SK-N-MC (cell line): ENCODE data around the gene UBXN4.

ENCODE experiments used
- DNase-seq: peaks from one replicate; pipeline ENCODE4 v3.0.0-alpha.2; 2011; ENCODE audit warnings: low read depth, low spot score
- H3K27ac ChIP-seq: fragments of 200-600 bp; sonication (generic); 2 replicates; pipeline ENCODE4 v1.5.1; 2016; ENCODE audit warnings: mixed run types
- H3K36me3 ChIP-seq: fragments of 200-600 bp; sonication (generic); 2 replicates; pipeline ENCODE4 v1.6.1; 2017; ENCODE audit warnings: antibody characterized with exemption, low read length, mixed read lengths; ENCODE audit not compliant: insufficient read depth
- H3K4me3 ChIP-seq: fragments of 200-600 bp; sonication (generic); 2 replicates; pipeline ENCODE4 v1.5.1; 2016
- H3K9ac ChIP-seq: fragments of 200-600 bp; sonication (generic); 2 replicates; pipeline ENCODE4 v1.8.0; 2017; ENCODE audit warnings: mixed run types, mixed read lengths; ENCODE audit not compliant: insufficient read length
- H3K9me3 ChIP-seq: fragments of 200-600 bp; sonication (generic); 2 replicates; pipeline ENCODE4 v1.6.1; 2017; ENCODE audit warnings: low read depth, mild to moderate bottlenecking, antibody characterized with exemption, low read length, moderate library complexity, mixed read lengths
- EZH2 ChIP-seq: fragments of 200-600 bp; sonication (generic); IDR thresholded peaks from one replicate; pipeline ENCODE4 v1.6.1; 2017; ENCODE audit warnings: antibody characterized with exemption
- FOXP2 ChIP-seq: optimal IDR thresholded peaks from 2 replicates; pipeline ENCODE3; 2011; ENCODE audit warnings: mild to moderate bottlenecking, moderate library complexity; ENCODE audit not compliant: insufficient read depth; ENCODE audit errors: extremely low read length, control extremely low read depth
- POLR2AphosphoS5 ChIP-seq: IDR thresholded peaks from 2 replicates; pipeline ENCODE4 v1.6.1; 2012; ENCODE audit warnings: mild to moderate bottlenecking, low read depth, low read length, borderline replicate concordance

The UBXN4 gene

GRCh38 chr2:135812907-135813511 lies 71.4 kb downstream of the UBXN4 start:
- no peak overlapping the region for H3K9ac ChIP-seq
- no peaks in the 10 kb centered on the region for H3K9me3 ChIP-seq
- no peak for DNase-seq
- H3K36me3 ChIP-seq = no peaks in the 10 kb centered on the region; the same call in 1 of the 2 replicates
- TF ChIP-seq POLR2AphosphoS5 (no peak), EZH2 (no peak), FOXP2 (no peak)
- no peak overlapping the region for H3K27ac ChIP-seq
- H3K4me3 ChIP-seq = no peak overlapping the region

GRCh38 chr2:135815269-135815668 lies 73.6 kb downstream of the UBXN4 start:
- DNase-seq = no peak
- no peak overlapping the region for H3K27ac ChIP-seq
- TF ChIP-seq POLR2AphosphoS5 (no peak), EZH2 (no peak), FOXP2 (no peak)
- no peaks in the 10 kb centered on the region for H3K9me3 ChIP-seq
- no peak overlapping the region for H3K9ac ChIP-seq
- H3K4me3 ChIP-seq = no peak overlapping the region
- H3K36me3 ChIP-seq = no peaks in the 10 kb centered on the region; the same call in 1 of the 2 replicates

DNA sequence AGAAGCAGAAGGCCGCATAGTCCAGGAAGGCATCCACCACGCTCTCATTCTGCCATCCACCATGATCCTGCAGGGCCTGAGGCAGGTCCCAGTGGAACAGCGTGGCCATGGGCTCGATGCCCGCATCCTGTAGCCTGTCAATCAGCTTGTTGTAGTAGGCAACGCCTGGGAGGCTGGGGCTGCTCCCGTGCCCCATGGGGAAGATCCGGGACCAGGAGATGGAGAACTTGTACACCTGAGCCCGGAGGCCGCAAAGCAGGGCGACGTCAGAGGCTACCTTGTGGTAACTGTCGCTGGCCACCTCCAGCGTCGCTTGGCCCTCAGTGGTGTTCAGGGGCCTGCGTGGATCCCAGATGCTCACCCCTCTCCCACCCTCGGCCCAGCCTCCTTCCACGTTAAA lies 75.8 kb downstream of the UBXN4 start:
- Histone ChIP-seq H3K9ac (no peak overlapping the region), H3K36me3 (no peaks in the 10 kb centered on the region; the same call in 1 of the 2 replicates), H3K27ac (no peak overlapping the region), H3K9me3 (no peaks in the 10 kb centered on the region), H3K4me3 (no peak overlapping the region)
- no peak for DNase-seq
- TF ChIP-seq POLR2AphosphoS5 (no peak), FOXP2 (no peak), EZH2 (no peak)

DNA sequence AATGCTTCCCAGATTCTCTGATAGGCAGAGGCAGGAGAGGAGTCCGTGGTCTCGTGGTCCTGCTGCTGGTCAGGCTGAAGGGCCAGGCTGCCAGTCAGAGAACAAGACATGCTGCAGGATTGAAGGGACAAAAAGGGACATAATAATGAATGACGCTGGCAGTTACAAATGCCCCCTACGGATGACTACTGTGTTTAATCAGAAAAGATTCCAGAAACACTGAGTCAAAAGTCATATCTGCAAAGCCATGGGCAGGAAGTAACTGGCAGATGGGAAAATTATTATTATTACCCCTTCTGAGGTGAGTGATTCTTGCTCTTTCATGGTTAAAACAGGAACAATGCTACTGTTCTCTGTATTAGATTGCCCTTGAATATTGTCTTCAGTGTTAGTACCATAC lies 76.3 kb downstream of the UBXN4 start:
- TF ChIP-seq FOXP2 (no peak), EZH2 (no peak), POLR2AphosphoS5 (no peak)

DNA sequence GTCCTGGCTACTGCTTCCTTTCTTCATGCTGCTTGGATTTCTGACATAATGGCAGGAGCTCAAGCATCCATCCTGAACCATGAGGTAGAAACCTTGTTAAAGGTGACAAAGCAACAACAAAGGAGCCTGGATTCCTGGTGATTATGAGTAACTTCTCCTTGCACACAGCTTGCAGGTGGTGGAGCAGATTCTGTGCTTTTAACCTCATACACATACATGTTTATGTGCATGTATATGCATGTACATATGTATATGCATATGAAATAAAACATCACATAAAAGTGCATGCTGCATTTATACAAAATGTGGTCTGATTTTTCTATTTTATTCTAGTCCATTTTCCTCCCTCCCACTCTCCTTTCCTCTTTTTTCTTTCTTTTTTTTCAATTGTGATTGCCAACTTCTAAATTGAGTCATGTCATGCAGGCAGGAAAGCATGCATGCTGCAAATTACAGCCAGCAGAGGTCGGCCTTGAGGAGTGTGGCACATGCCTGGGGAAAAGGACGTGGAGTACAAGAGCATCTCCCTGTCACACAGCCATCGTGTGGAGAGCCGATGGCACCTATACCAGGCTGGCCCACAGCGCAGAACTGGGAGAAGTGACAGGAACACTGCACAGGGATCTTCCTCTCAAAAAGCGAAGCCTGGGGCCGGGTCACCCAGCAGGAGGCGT lies 77.4 kb downstream of the UBXN4 start:
- Histone ChIP-seq H3K36me3 (no peaks in the 10 kb centered on the region; the same call in 1 of the 2 replicates), H3K4me3 (no peak overlapping the region), H3K9me3 (no peaks in the 10 kb centered on the region), H3K9ac (no peak overlapping the region), H3K27ac (no peak overlapping the region)
- TF ChIP-seq FOXP2 (no peak), EZH2 (no peak), POLR2AphosphoS5 (no peak)
- DNase-seq = no peak

More for the DNA sequence above, 76.3 kb downstream of the UBXN4 start:
- H3K36me3 ChIP-seq = no peaks in the 10 kb centered on the region; the same call in 1 of the 2 replicates
- H3K27ac ChIP-seq = no peak overlapping the region
- H3K9me3 ChIP-seq = no peaks in the 10 kb centered on the region
- DNase-seq = no peak
- no peak overlapping the region for H3K9ac ChIP-seq
- no peak overlapping the region for H3K4me3 ChIP-seq

DNA sequence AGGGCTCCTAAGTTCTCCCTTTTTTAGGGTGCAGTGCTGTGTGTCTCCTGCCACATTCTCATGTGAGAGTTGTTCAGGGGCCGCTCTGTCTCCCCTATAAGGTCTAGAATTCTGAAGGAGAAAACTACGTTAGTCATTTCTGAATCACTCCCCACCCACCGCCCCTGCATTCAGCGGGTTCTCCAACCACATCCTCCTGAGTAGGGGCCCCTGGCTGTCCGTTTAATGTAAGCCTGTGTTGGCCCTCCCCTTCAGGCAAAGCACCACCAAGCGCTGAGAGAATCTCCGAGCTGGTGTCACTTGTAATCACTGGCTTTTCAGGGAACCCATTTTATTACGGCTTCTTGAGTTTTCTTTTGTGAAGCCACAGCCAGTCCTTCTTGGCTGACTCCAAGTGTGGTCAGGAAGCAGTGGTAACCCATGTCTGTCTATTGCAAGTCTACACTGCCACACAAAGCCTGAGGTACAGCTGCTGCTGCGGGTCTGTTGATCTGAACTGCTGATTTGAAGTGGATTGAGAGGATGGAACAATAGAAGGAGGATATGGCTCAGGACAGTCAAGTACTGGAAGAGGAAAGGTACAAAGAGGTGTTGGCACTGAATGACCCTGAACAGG lies 78.5 kb downstream of the UBXN4 start:
- DNase-seq = no peak
- Histone ChIP-seq H3K4me3 (no peak overlapping the region), H3K9ac (no peak overlapping the region), H3K9me3 (no peaks in the 10 kb centered on the region), H3K27ac (no peak overlapping the region), H3K36me3 (no peaks in the 10 kb centered on the region; the same call in 1 of the 2 replicates)
- no peak for TF ChIP-seq POLR2AphosphoS5
- TF ChIP-seq FOXP2 = no peak
- no peak for TF ChIP-seq EZH2

GRCh38 chr2:135821190-135821589 lies 79.5 kb downstream of the UBXN4 start:
- no peak for DNase-seq
- no peaks in the 10 kb centered on the region; the same call in 1 of the 2 replicates for H3K36me3 ChIP-seq
- no peaks in the 10 kb centered on the region for H3K9me3 ChIP-seq
- no peak overlapping the region for H3K9ac ChIP-seq
- H3K27ac ChIP-seq = no peak overlapping the region
- H3K4me3 ChIP-seq = no peak overlapping the region
- TF ChIP-seq POLR2AphosphoS5 (no peak), FOXP2 (no peak), EZH2 (no peak)

- no peaks in the 10 kb centered on the region; the same call in 1 of the 2 replicates for H3K36me3 ChIP-seq
- H3K27ac ChIP-seq = no peak overlapping the region
- TF ChIP-seq FOXP2 = no peak
- TF ChIP-seq POLR2AphosphoS5 = no peak
- TF ChIP-seq EZH2 = no peak
These were observed 81.2 kb downstream of the UBXN4 start for GRCh38 chr2:135822855-135823254.

DNA sequence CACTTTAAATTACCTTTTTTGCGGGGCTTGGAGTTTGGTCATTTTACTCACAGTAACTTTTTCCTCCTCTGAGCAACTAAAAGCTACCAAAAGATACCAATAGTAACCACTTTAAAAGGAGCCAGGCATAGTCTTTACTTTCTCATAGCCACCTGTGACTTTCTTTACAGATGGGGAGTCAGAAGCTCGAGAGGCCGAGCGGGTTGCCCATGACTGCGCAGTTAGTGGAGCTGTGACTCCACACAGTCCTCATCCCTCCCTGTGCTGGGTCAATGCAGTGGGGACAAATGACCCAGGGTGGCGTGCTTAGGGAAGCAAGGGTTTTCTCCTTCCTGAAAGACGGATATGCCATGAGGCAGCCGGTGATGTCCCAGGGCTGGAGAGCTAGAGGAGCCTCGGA lies 83.5 kb downstream of the UBXN4 start:
- Histone ChIP-seq H3K9ac (no peak overlapping the region), H3K4me3 (no peak overlapping the region), H3K27ac (no peak overlapping the region), H3K9me3 (no peaks in the 10 kb centered on the region), H3K36me3 (no peaks in the 10 kb centered on the region; the same call in 1 of the 2 replicates)
- TF ChIP-seq FOXP2 = no peak
- no peak for TF ChIP-seq POLR2AphosphoS5
- no peak for TF ChIP-seq EZH2
- no peak for DNase-seq

More at GRCh38 chr2:135822855-135823254, 81.2 kb downstream of the UBXN4 start:
- Histone ChIP-seq H3K9ac (no peak overlapping the region), H3K4me3 (no peak overlapping the region), H3K9me3 (no peaks in the 10 kb centered on the region)
- DNase-seq = no peak
